Adipose tissue (tissue), 3 donors: ENCODE measurements around the gene MARCO. TPM values are rescaled to one million over a fixed set of nuclear protein-coding genes. Genes with fewer than 3 reads are reported as not detected.
"Not testable (repeated sequence)": the region's sequence is repeated elsewhere in the genome, so short reads cannot be mapped to it uniquely, and the experiment has no call there.

Experiments used
- H3K27ac ChIP-seq: one replicate; pipeline ENCODE4 v1.5.1; 2013; ENCODE audit warnings: low read depth, low read length
- WGBS, 3 donors: extraction: QIAGEN DNeasy Blood & Tissue Kit; methylation state at CpG; one replicate each; pipeline ENCODE4 v1.1.7; 2013; 5-methylcytosine and 5-hydroxymethylcytosine counted together
- polyA plus RNA-seq, 3 donors: library from polyadenylated mRNA; stranded (reverse); fragments of 200-250 nt; gene quantifications; one replicate each; pipeline ENCODE4 v1.2.3, GENCODE V29; 2013
- donor health status: healthy with polysubstance abuse.
- donor health status: Bipolar disorder and iron deficiency.
- donor health status: healthy.

MARCO gene
- polyA plus RNA-seq, 3 donors = 10.1 to 57.9 (median 26.5) TPM

- WGBS, 3 donors = 30 to 59% (median 53%) methylated on average over 13 of the region's 13 CpGs
Measured at GRCh38 chr2:119015845-119016244, 73.9 kb downstream of the MARCO start.

GRCh38 chr2:119019521-119019920 is 77.5 kb downstream of the MARCO start:
- no peak overlapping the region for H3K27ac ChIP-seq

More at GRCh38 chr2:119015845-119016244, 73.9 kb downstream of the MARCO start:
- H3K27ac ChIP-seq = no peak overlapping the region

- 80 to 90% (median 89%) methylated on average over 4 of the region's 4 CpGs for WGBS, 3 donors
- H3K27ac ChIP-seq = no peak overlapping the region
Measured at GRCh38 chr2:119022678-119023077, 80.7 kb downstream of the MARCO start.

- 62 to 83% (median 81%) methylated on average over 2 of the region's 2 CpGs for WGBS, 3 donors
- no peak overlapping the region for H3K27ac ChIP-seq
Measured at GRCh38 chr2:119023534-119023933, 81.5 kb downstream of the MARCO start.

- 82 to 83% (median 83%) methylated on average over 9 of the region's 9 CpGs for WGBS, 3 donors
- no peak overlapping the region for H3K27ac ChIP-seq
Measured at GRCh38 chr2:119024152-119024551, 82.2 kb downstream of the MARCO start.

- H3K27ac ChIP-seq = no peak overlapping the region
- 57 to 73% (median 71%) methylated on average over 3 of the region's 3 CpGs for WGBS, 3 donors
Measured at GRCh38 chr2:119024568-119024967, 82.6 kb downstream of the MARCO start.

GRCh38 chr2:119025013-119025412 is 83.0 kb downstream of the MARCO start:
- no peak overlapping the region for H3K27ac ChIP-seq
- WGBS, 3 donors = 75 to 81% (median 77%) methylated on average over 7 of the region's 7 CpGs

GRCh38 chr2:119025762-119026351 is 83.9 kb downstream of the MARCO start:
- WGBS, 3 donors = 78 to 88% (median 84%) methylated on average over 18 of the region's 18 CpGs
- H3K27ac ChIP-seq = no peak overlapping the region

- 53 to 68% (median 60%) methylated on average over 5 of the region's 5 CpGs for WGBS, 3 donors
- no peak overlapping the region for H3K27ac ChIP-seq
Measured at GRCh38 chr2:119026890-119027289, 84.9 kb downstream of the MARCO start.

- H3K27ac ChIP-seq = no peak overlapping the region
- 50 to 63% (median 60%) methylated on average over 13 of the region's 13 CpGs for WGBS, 3 donors
Measured at GRCh38 chr2:119028327-119029174, 86.6 kb downstream of the MARCO start.

GRCh38 chr2:119029297-119029696 is 87.3 kb downstream of the MARCO start:
- WGBS, 3 donors = 60 to 84% (median 69%) methylated on average over 5 of the region's 5 CpGs
- H3K27ac ChIP-seq = no peak overlapping the region

GRCh38 chr2:119037922-119038321 is 95.9 kb downstream of the MARCO start:
- 72 to 79% (median 76%) methylated on average over 5 of the region's 5 CpGs for WGBS, 3 donors
- not testable (repeated sequence) for H3K27ac ChIP-seq

- WGBS, 3 donors = 85 to 93% (median 87%) methylated on average over 11 of the region's 11 CpGs
- H3K27ac ChIP-seq = no peak overlapping the region
Measured at GRCh38 chr2:119040730-119041129, 98.7 kb downstream of the MARCO start.

Other genes with a start within 250 kb of the MARCO start
- under 1 TPM; 0.05 to 0.43 (median 0.34) TPM for gene EN1, start 94.5 kb upstream of the MARCO start, polyA plus RNA-seq
- under 1 TPM in 1 of 3 donors, not detected in 2; 0.05 TPM for gene C1QL2, start 216.6 kb downstream of the MARCO start, polyA plus RNA-seq